GM18867 (cell line): ENCODE results near the gene ABLIM3.

Source experiments
- ATAC-seq: cut with Tn5 transposase; IDR thresholded peaks from one replicate; pipeline ENCODE4 v1.9.1; 2021; ENCODE audit warnings: mild to moderate bottlenecking, moderate library complexity; ENCODE audit not compliant: unreplicated experiment

ABLIM3 gene

DNA sequence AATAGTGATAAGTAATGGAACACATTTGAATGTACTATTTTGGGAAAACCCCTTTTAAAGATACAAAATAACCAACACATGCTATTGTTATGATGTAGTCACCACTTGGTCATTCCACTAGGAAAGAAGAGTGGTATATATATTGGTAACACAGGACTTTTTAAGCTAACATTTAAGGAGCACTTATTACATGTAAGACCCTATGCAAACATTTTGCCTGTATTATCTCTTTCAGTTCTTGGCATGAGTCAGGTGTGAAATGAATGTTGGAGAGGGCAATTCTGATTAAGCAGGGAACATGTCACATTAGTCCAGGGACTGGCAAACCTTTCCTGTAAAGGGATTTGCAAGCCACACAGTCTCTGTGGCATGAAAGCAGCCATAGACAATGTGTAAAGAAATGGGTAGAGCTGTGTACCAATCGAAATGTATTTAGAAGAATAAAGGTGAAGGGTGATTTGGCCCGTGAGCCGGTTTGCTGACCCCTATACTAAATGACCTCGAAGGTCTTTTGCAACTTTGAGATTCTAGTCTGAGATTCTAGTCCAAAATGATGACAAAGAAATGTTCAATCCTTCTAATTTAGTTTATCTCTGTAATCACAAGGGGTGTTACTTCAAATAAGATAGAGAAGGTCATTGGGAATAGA is 15.3 kb downstream of the ABLIM3 start:
- no peak for ATAC-seq

DNA sequence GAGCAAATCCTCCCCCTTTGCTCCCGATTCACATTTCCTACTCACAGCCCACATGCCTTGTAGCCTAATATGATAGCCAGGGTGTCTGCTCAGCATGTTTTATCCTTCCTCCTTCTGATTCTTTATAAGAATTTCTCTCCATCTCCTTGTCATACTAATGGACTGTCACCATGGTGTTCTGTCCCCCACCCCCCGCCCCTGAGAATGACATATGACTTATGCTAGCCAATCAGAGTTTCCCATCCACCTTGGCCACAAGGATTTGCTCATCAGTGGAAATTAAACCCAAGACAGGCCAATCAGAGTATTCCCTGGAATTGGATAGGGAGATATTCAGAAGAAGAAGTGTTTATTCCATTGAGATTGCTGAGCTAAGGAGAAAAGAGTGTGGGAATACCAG is 16.0 kb downstream of the ABLIM3 start:
- ATAC-seq, result no peak

DNA sequence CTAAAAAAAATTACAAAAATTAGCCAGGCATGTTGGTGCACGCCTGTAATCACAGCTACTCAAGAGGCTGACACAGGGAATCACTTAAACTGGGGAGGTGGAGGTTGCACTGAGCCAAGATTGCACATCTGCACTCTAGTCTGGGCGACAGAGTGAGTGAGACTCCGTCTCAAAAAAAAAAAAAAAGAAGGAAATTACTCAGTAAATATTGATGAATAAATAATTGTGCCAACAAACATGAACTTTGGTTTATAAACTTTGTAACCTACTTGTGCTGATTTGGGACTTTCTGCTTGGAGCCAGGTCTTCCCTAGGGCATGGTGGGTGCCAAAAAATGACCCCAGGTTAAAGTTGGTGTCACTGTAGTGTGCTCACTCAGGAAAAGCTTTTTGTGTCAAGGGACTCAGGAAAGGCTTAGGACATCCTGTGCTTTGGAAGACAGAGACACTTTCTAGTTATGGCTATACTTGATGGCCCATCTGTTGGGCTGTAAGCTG is 19.0 kb downstream of the ABLIM3 start:
- ATAC-seq, result no peak

DNA sequence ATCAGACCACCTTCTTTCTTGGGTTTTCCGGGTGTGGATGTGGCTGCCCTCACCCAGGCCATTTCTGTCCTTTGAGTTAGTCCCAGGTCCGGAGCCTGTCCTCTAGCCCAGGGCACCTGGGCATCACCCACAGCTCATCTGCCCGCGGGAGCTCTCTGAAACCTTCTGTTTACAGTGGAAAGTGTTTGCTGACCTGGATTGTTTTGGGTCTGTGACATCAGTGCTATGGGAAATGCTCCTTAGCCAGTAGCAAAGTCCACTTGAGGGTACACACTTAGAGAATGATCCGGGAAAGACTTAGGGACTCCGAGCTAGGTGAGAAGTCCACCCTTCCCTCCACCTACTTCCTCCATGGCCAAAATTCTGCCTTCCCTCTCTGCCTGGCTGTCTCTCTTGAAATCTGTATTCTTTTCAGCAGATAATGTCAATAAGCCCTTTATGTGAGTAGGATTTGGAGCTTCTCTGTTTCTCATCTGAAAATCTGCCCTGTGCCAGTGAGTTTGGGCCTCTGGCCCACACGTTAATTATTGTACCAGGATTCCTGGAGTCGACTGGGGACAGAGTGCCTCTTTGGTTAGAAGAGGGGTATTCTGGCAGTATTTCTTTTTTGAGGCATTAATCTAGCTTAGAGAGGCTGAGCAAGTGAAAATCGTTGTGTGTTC is 19.9 kb downstream of the ABLIM3 start:
- ATAC-seq, result no peak

DNA sequence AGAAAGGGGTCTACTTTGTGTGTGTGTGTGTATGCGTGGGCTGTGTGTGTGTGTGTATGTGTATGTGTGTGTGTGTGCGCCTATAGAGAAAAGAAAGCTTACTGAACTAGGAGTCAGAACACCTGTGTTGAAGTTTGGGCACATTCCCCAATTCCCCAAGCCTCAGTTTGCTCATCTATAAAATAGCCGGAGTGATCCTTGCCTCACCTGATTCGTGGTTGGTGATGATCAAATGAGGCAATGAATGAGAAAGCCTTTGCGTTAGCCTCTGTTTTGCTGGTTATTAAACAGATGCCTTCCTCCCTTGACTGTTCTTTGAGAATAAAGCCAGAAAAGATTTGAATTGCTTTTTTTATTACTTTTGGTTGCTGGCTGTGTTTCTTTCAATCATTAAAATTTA is 20.6 kb downstream of the ABLIM3 start:
- ATAC-seq, result no peak

DNA sequence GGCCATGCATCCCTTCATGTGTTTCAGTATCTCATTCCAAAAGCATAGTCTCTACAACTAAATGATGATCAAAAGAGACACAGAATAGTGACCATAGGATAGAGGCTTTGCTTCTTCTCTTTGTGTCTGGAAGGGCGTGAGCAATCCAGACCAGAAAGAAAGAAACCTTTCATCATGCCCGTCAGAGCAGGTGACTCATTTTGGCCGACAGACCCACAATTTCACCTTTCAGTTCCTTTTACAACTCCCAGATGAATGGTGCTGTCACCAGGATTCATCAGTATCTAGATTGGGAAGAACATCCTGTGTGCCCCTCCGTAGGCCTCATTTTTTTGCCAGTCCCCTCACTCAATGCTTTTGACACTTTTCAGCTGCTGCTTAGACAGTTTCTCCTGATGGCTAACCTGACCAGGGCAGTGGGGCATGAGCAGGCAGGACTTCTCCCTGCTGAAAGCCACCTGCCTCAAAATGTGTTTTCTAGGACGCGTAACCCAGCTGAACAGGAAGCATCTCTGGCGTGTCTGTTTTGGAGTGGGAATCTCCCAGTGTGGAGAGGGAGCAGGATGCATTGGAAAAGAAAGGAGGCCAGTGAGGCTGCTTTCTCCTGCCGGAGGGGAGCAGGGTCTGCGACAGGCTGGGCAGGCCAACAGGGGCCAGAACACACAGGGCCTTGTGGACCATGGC is 21.2 kb downstream of the ABLIM3 start:
- ATAC-seq, result peak; percentile 72

DNA sequence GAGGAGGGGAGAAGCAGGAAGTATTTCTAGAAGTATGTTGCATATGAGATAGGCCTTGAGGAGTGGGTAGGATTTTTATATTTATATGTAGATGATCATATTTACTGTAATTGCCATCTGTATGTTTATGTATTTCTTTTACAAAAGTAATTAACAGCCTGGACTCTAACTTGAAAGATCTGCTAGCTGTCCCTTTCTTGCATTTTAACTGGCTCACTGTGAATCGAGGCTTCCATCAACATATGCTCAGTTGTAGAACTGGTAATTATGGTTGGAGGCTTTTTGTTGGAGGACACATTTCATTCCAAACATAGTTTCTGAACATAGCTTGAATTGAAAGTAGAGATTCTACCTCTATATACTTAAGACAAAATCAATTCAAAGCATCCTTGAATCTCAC is 23.4 kb downstream of the ABLIM3 start:
- no peak for ATAC-seq

DNA sequence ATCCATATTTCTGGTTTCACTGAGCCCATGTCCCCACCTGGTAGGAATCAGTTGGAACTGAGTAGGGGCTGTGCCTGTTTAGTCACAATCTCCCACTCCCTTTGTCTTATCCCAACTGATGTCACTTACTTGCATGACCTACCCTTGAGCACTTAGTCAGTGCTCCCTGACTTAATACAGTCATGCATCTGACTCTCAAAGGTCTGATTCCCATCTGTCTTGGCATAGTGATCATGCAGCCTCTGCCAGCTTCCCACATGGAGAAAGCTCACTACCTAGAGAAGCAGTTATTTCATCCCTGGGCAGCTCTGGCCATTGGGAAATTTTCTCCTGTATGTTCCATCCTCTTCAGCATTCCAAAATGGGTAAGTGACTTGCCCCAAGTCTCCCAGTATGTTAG is 24.8 kb downstream of the ABLIM3 start:
- ATAC-seq, result no peak

DNA sequence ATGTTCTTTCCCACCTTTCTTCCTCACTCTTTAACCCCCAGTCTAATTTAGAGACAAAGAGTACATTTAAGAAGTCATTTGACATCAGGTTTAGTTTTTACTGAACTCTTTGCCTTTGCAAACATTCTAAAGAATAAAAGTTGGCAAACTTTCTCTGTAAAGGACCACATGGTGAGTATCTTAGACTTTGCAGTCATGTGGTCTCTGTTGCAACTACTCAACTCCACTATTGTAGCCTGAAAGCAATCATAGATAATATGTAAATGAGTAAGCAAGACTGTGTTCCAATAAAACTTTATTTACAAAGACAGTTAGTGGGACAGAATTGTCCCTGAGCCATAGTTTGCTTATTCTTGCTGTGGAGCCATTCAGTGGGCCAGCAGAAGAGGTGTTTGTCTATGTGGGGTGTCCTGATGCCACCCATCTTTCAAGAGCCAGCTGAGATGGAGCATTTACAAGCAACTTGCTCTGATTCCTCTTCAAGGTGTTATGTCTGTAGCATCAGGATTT is 25.4 kb downstream of the ABLIM3 start:
- no peak for ATAC-seq

DNA sequence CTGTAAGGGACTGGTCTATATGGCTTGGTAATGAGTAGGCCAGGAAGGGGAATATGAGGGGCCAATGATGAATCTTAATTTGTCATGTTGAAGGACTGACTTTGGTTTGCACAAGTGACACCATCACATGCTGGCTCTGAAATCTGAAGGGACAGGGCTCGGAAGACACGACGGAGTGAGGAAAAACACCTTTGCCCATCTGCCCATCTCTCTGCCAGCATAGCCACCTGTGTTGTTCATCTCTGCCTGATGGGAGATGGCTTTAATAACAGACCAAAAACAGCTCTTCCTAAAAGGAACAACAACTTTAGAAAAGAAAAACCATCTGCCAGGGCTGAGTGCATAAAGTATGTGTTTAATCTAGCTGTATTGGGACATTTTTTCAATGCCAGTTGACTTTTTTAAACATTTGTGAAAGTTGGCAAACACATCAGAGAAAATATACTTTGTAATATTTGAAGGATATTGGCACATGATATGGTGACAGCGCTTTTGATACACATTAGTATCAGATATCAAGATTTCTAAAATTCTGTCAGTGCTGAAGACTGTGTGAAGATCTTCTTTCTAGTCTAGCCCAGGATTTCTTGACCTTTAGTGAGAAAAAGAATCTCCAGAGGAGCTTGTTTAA is 27.1 kb downstream of the ABLIM3 start:
- ATAC-seq, result no peak

DNA sequence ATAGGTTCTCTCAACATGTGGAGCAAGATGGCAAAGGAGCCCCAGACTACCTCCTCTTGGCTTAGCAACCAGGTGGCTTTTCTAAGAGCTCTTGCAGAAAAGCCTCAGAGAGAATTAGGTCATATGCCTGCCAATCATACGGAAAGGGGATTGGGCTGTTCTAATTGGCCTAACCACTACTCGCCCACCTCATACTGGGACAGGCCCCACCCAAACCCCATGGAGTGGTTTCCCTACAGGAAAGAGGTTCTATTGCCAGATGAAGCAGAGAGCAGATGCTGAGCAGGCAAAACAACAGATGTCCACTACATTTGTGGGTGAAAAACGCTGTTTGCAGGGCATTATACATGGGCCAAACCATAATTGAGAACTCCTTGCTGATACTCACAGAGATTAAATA is 29.0 kb downstream of the ABLIM3 start:
- ATAC-seq, result no peak

DNA sequence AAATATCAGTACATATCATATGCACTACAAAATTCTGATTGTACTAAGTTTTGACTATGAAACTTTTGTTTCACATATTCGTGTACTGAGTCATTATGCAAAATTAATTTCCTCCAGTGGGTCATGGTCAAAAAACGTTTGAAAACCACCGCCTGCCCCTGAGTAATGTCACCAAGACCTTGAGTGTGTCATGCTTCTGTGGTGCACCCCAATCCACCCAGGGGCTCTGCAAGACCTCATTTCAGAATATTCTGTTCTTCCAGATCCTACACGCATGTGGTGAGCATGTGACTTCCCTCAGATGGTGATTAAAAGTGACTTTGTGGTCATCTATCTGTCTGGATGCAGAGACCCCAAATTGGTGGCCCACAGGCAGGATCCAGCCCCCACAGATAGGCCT is 31.0 kb downstream of the ABLIM3 start:
- peak; percentile 86 for ATAC-seq

DNA sequence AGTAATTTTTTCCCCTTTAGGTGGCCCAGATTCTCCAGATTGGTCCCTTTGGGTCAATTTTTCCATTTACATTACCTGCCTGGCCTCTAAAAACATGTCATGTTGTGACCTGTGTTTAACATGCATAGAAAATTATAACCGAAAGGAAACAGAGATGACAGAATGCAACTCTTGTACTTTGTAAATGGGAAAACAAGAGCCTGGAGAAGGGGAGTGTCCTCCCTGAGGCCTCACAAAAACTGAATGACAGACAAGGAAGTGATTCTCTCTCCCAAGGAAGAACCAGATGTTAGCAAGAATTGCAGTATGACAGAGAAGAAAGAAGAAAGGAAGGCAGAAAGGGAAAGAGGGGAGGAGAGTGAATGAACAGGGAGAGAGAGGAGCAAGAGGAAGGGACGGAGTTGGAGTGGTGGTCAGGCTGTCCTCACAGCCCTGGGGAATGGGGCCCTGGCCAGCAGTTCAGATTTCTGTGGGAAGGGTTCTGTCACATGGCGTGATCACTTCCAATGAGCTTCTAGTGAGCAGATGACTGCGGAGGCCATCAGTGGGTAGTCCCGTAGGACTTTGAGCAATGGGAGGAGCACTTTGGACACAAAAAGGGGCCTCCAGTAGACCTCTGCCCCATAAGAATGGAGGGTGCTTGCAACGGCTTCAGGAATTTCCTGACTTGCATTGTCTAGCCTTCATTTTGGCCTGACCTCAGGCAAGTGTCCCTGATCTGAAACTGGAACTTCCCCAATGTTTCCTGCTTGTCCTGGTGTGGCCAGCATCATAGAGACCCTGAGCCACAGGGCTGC is 31.6 kb downstream of the ABLIM3 start:
- ATAC-seq, result no peak

DNA sequence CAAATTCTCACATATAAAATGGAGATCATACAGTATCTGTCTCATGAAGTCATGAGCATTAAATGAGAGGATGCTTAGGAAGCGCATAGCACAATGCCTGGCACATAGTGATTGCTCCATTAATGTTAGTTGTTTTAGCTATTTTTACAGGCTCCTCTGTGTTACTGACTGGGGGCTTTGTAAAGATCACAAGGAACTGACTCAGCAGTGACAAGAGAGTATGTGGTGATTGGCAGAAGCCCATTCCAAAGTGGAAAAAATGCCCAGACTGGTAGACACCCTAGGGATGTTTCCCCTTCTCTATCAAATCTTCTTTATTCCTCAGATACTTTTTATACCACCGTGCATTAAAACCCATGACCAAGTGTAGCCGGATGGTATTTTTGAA is 33.5 kb downstream of the ABLIM3 start:
- no peak for ATAC-seq

DNA sequence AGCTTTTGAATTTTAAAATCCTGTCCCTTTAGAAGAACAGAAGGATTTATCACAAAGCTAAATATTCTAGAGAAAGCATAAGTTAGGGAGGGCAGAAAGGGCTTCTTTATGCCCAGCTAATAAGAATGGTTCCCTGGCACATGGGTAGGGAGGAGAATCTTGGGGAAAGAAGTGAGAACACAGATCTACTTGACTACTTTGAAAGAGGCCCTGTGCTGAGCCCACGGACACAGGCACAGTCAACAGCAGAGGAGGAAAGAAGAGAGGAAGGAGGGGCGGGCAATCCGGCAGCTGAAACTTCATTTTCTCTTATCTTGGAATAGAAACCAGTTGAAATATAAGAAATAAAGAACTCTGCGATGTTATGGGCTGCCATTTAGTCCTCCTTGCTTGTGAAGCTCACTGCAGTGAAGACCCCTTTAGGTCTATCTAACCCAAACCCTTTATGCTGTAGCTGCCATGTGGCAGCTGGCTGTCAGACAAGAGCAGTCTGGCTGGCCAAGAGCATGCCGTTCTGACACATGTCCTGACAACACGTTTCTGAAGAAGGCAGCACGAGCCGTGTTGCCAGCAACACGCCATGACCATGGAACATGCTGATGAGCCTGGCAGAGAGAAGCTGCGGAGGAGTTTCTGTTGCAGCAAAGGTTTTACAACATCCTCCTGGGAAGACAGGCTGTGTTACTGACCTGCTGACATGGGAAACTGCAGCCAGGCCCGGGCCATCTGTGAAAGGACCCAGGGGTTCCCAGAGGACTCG is 34.2 kb downstream of the ABLIM3 start:
- ATAC-seq, result no peak

DNA sequence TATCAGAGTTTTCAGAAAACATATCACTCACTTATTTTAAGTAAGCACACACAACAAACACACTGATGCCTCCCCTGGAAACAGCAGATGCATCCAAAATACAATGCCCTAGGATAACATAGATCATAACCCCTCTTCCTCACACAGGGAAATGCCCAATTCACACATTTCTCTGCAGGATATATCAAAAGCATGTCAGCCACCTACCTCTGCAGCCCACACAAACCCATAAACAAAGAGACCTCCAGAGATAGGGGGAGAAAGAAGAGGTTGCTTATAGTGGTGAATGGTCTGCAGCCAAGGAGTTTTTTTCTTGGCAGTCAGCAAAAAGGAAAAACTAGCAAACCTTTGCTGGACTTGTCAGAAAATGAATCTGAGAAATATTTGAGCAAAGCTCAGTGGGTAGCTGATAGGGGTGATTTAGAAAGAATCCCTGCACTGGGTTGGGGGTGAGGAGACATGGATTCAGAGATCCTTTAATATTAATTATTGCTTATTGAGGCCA is 36.1 kb downstream of the ABLIM3 start:
- no peak for ATAC-seq

DNA sequence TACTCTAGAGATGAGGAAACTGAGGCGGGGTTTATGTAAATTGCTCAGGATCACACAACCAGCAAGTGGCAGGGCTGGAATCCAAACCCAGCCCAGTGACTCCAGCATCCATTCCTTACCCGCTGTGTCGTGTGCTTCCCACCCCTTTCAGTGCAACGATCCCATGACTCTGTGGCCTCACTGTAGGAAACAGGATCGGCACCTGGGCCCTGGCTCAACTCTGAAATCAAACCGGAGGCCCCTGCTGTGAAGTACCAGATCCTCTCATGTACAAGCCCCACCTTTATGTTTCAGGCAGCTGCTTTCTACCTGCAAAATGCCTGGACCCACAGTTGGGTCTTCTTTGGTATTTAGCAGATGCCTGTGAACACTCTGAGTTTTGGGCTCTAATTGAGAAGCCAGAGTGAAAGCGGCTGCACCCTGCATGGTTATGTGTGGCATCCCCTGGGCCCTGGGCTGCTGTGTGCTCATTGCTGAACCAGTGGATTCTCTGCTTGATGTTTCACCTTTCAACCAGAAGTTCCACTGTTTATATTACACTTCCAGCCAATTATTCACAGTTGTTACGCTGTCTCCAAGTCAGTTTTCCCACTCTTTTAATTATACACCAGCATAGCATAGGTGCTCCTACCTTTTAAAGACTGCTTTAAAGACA is 36.7 kb downstream of the ABLIM3 start:
- ATAC-seq, result no peak

DNA sequence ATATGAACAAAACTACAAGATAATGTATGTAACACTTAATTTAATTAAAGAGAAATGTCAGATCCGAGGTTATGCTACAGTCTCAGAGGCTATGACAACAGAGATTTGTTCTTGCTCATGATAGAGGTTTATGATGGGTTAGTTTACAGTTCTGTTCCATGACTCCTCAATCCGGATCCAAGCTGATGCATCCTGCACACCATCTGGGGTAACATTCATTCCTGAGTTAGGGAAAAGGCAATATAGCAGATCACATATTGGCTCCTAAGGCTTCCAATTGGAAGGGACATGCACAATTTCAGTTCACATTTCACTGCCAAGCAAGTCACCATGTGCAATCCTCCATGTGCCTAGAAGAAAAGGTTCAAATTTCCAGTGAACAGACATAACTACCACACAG is 40.4 kb downstream of the ABLIM3 start:
- ATAC-seq, result no peak

DNA sequence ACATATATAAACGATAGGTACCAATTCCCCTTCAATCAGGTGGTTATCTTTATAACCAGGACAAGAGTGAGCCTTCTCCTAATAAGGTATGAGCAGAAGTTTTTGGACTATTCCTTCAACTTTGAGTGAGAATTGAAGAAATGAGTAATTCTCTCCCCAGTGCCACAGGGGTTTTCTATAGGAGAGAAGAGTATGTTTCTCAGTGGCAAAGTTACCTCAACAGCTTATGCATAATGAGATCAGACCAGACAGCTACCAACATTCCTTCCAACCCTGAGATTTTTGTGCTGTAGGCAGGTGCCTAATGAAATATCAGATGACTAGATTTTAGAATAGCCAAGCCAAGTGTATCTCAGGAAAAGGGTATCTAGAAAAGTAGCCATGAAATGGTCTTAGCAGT is 40.9 kb downstream of the ABLIM3 start:
- no peak for ATAC-seq
